ENCODE measurements around the gene KRIT1. TPM values are rescaled to one million over a fixed set of nuclear protein-coding genes. Genes with fewer than 3 reads are reported as not detected.
"Not testable (repeated sequence)": the region's sequence is repeated elsewhere in the genome, so short reads cannot be mapped to it uniquely, and the experiment has no call there.

The KRIT1 gene
- total and polyA plus RNA-seq, 9 donors, result 29.4 to 65.0 (median 52.3) TPM

- no peak for DNase-seq
- H3K27me3 ChIP-seq, result no peaks in the 10 kb centered on the region
- no peaks in the 10 kb centered on the region for H3K36me3 ChIP-seq
- H3K27ac ChIP-seq, result no peak overlapping the region
- intact Hi-C loops (cut with DNase I), result no loop called here
- WGBS, 3 donors, result 89 to 98% (median 92%) methylated on average over 1 of the region's 1 CpG
- H3K4me3 ChIP-seq, result no peak overlapping the region
- TF ChIP-seq EP300 (IDR thresholded peaks at IDR 0.05) (no peak), CTCF (IDR thresholded peaks at IDR 0.05) (no peak), POLR2A (IDR thresholded peaks at IDR 0.05) (no peak)
- H3K9me3 ChIP-seq, result no peaks in the 10 kb centered on the region
- H3K4me1 ChIP-seq (ENCODE audit: insufficient read depth), result no peaks in the 10 kb centered on the region
Measured at GRCh38 chr7:92206672-92207071, 39.0 kb downstream of the KRIT1 start.

GRCh38 chr7:92205987-92206386 lies 39.7 kb downstream of the KRIT1 start:
- H3K27ac ChIP-seq, result no peak overlapping the region
- no peaks in the 10 kb centered on the region for H3K9me3 ChIP-seq
- no peaks in the 10 kb centered on the region for H3K27me3 ChIP-seq
- no peaks in the 10 kb centered on the region for H3K4me1 ChIP-seq (ENCODE audit: insufficient read depth)
- H3K36me3 ChIP-seq, result no peaks in the 10 kb centered on the region
- DNase-seq, result no peak
- WGBS, 3 donors, result 96 to 100% (median 99%) methylated on average over 3 of the region's 3 CpGs
- no peak overlapping the region for H3K4me3 ChIP-seq
- intact Hi-C loops (cut with DNase I), result no loop called here
- no peak for TF ChIP-seq CTCF (IDR thresholded peaks at IDR 0.05)
- no peak for TF ChIP-seq POLR2A (IDR thresholded peaks at IDR 0.05)
- no peak for TF ChIP-seq EP300 (IDR thresholded peaks at IDR 0.05)

- Histone ChIP-seq H3K9me3 (no peaks in the 10 kb centered on the region), H3K27ac (no peak overlapping the region), H3K36me3 (no peaks in the 10 kb centered on the region), H3K4me3 (no peak overlapping the region), H3K27me3 (no peaks in the 10 kb centered on the region), H3K4me1 (ENCODE audit: insufficient read depth) (no peaks in the 10 kb centered on the region)
- DNase-seq, result no peak
- TF ChIP-seq POLR2A (IDR thresholded peaks at IDR 0.05), result no peak
- no peak for TF ChIP-seq CTCF (IDR thresholded peaks at IDR 0.05)
- TF ChIP-seq EP300 (IDR thresholded peaks at IDR 0.05), result no peak
- intact Hi-C loops (cut with DNase I), result no loop called here
- WGBS, 3 donors, result 88 to 95% (median 91%) methylated on average over 1 of the region's 1 CpG
Measured at GRCh38 chr7:92200791-92201190, 44.9 kb downstream of the KRIT1 start.

- H3K36me3 ChIP-seq, result no peaks in the 10 kb centered on the region
- H3K4me1 ChIP-seq (ENCODE audit: insufficient read depth), result no peaks in the 10 kb centered on the region
- TF ChIP-seq POLR2A (IDR thresholded peaks at IDR 0.05) (no peak), EP300 (IDR thresholded peaks at IDR 0.05) (no peak), CTCF (IDR thresholded peaks at IDR 0.05) (no peak)
- peaks cover 0 to 4% of the 10 kb centered on the region in 2 donors for H3K9me3 ChIP-seq
- 96 to 100% (median 98%) methylated on average over 3 of the region's 3 CpGs for WGBS, 3 donors
- no peak for DNase-seq
- intact Hi-C loops (cut with DNase I), result no loop called here
- no peak overlapping the region for H3K4me3 ChIP-seq
- no peaks in the 10 kb centered on the region for H3K27me3 ChIP-seq
- no peak overlapping the region for H3K27ac ChIP-seq
Measured at GRCh38 chr7:92192326-92192725, 53.4 kb downstream of the KRIT1 start.

- H3K27me3 ChIP-seq; H3K4me1 ChIP-seq (ENCODE audit: insufficient read depth); intact Hi-C loops (cut with DNase I); DNase-seq; H3K4me3 ChIP-seq; H3K27ac ChIP-seq; H3K36me3 ChIP-seq; H3K9me3 ChIP-seq: not testable (repeated sequence)
- 93 to 96% (median 94%) methylated on average over 15 of the region's 15 CpGs for WGBS, 3 donors
Measured at GRCh38 chr7:92189246-92189645, 56.5 kb downstream of the KRIT1 start.

GRCh38 chr7:92184294-92184693 lies 61.4 kb downstream of the KRIT1 start:
- 83 to 96% (median 83%) methylated on average over 1 of the region's 1 CpG for WGBS, 3 donors
- H3K36me3 ChIP-seq; H3K4me1 ChIP-seq (ENCODE audit: insufficient read depth); DNase-seq; H3K4me3 ChIP-seq; intact Hi-C loops (cut with DNase I); H3K27me3 ChIP-seq; H3K9me3 ChIP-seq; H3K27ac ChIP-seq: not testable (repeated sequence)

Data from ovary (tissue), 9 donors.